HG02840 (cell line): ENCODE measurements around the gene MAB21L3.

Experiments
- ATAC-seq: cut with Tn5 transposase; IDR thresholded peaks from one replicate; pipeline ENCODE4 v1.9.1; 2021; ENCODE audit warnings: mild to moderate bottlenecking, moderate library complexity, moderate number of reproducible peaks; ENCODE audit not compliant: unreplicated experiment, low FRiP score

Gene MAB21L3

GRCh38 chr1:116161877-116162390, 50.7 kb downstream of the MAB21L3 start:
- no peak for ATAC-seq

GRCh38 chr1:116163533-116163932, 52.3 kb downstream of the MAB21L3 start:
- ATAC-seq: no peak

GRCh38 chr1:116164150-116164549, 53.0 kb downstream of the MAB21L3 start:
- no peak for ATAC-seq

GRCh38 chr1:116164604-116165368, 53.6 kb downstream of the MAB21L3 start:
- ATAC-seq: no peak

- ATAC-seq: no peak
Measured at GRCh38 chr1:116165572-116165971, 54.4 kb downstream of the MAB21L3 start.

- no peak for ATAC-seq
Measured at GRCh38 chr1:116166011-116166571, 54.9 kb downstream of the MAB21L3 start.

- ATAC-seq: no peak
Measured at GRCh38 chr1:116166655-116167054, 55.5 kb downstream of the MAB21L3 start.

GRCh38 chr1:116167625-116168276, 56.6 kb downstream of the MAB21L3 start:
- no peak for ATAC-seq

- no peak for ATAC-seq
Measured at GRCh38 chr1:116168277-116169032, 57.3 kb downstream of the MAB21L3 start.

GRCh38 chr1:116169898-116170297, 58.7 kb downstream of the MAB21L3 start:
- no peak for ATAC-seq

- ATAC-seq: no peak
Measured at GRCh38 chr1:116170721-116171589, 59.8 kb downstream of the MAB21L3 start.

- ATAC-seq: no peak
Measured at GRCh38 chr1:116172666-116173065, 61.5 kb downstream of the MAB21L3 start.

GRCh38 chr1:116175611-116176010, 64.4 kb downstream of the MAB21L3 start:
- ATAC-seq: no peak

- no peak for ATAC-seq
Measured at GRCh38 chr1:116176306-116176789, 65.1 kb downstream of the MAB21L3 start.

GRCh38 chr1:116177861-116178260, 66.7 kb downstream of the MAB21L3 start:
- no peak for ATAC-seq

- ATAC-seq: no peak
Measured at GRCh38 chr1:116178837-116179236, 67.6 kb downstream of the MAB21L3 start.

- no peak for ATAC-seq
Measured at GRCh38 chr1:116179419-116179818, 68.2 kb downstream of the MAB21L3 start.

GRCh38 chr1:116179964-116180363, 68.8 kb downstream of the MAB21L3 start:
- ATAC-seq: no peak

- no peak for ATAC-seq
Measured at GRCh38 chr1:116182019-116182714, 71.0 kb downstream of the MAB21L3 start.
